HG02885 (cell line): Measurements from ENCODE around the gene ELFN2.
"Not testable (repeated sequence)": the region's sequence is repeated elsewhere in the genome, so short reads cannot be mapped to it uniquely, and the experiment has no call there.

ENCODE experiments used
- ATAC-seq: cut with Tn5 transposase; IDR thresholded peaks from one replicate; pipeline ENCODE4 v1.9.1; 2021; ENCODE audit warnings: mild to moderate bottlenecking; ENCODE audit not compliant: unreplicated experiment, poor library complexity

Gene ELFN2

DNA sequence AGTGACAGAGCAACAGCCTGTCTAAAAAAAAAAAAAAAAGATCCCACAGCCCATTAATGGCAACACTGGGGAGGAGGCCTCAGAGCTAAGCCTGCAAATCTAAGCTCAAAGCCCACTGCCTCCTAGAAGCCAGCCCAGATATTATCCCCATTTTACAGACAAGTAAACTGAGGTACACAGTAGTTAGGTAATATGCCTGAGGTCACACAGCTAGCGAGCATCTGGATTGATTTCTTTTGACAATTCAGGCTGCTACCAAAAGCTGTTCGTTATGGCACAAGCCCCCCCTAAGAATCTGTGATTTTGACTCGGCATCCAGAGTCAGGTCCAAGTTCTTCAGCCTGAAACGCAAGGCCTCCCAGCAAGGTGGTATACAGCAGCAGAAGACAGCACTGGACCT lies 13.7 kb downstream of the ELFN2 start:
- ATAC-seq = no peak

- ATAC-seq = no peak
Observed at GRCh38 chr22:37412495-37413250, 14.6 kb downstream of the ELFN2 start.

DNA sequence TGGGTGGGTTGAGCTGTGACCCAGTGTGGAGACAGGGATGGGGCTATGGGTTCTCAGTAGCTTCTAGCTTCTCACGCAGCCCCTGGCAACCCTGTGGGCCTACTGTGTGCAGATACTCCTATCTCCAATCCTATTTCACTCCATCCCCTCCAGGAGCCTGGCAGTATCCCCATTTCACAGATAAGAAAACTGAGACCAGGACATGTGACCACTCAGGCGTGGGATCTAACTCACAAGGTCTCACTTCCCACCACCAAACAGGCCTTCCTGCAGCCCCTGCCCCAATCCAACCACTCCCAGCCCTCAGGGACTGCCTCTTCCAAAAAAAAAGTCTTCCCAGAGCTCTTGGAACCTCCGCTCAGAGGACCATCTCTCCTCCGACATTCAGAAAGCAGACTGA lies 15.6 kb downstream of the ELFN2 start:
- no peak for ATAC-seq

- ATAC-seq = no peak
Observed at GRCh38 chr22:37410174-37411055, 16.9 kb downstream of the ELFN2 start.

- no peak for ATAC-seq
Observed at GRCh38 chr22:37409459-37410050, 17.7 kb downstream of the ELFN2 start.

- ATAC-seq = no peak
Observed at GRCh38 chr22:37409031-37409430, 18.2 kb downstream of the ELFN2 start.

- no peak for ATAC-seq
Observed at GRCh38 chr22:37407856-37408255, 19.4 kb downstream of the ELFN2 start.

DNA sequence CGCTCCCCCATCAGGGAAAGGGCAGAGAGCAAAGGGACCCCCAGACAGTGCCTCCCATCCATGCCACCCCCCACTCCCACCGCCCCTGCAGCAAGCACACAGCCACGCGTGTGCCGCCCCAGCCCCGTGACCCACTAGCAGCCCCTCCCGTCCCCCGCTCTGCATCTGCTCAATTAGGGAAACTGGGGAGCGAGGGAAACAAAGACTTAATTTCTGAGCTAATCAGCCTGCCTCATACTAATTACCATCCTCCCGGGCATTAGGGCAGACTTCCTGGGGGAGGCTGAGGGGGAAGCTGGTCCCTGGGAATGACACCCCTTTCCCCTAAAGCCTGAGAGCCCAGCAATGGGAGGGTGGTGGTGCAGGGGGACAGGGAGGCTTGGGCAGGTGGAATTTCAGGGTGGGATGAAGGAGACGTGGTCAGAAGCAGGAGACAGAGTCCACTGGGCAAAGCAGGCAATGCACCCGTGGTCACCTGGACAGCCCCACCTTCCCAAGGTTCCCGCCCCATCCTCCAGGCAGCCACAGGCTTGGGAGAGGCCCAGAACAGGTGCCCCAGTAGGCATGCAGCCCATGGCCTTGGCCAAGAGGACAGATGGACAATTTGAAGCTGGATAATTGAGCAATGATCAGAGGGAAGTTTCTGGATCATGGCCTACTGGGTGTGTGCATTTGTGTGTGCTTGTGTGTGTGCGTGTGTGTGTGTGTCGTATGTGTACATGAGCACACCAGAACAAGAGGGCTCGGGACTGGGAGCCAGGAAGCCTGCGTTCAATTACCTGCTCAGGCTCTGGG lies 20.6 kb downstream of the ELFN2 start:
- ATAC-seq = no peak

DNA sequence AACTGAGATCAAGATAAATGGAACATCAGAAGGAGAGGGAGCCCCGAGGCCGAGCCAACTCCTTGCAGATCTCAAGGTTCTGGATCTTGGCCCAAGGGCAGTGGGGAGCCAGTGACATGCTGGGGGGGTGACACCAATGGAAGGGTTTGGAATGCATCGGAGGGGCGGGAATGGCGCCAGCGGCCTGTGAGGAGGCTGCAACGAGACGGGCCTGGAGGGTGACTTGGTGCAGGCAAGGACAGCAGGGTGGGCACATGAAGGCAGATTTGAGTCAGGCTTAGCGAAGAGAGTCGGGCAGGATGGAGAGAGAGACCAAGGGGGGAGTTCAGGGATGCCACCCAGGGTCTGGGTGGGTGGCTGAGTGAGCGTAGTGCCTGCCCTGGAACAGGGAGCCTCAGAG lies 23.2 kb downstream of the ELFN2 start:
- ATAC-seq = no peak

- ATAC-seq = no peak
Observed at GRCh38 chr22:37403267-37403960, 23.9 kb downstream of the ELFN2 start.

DNA sequence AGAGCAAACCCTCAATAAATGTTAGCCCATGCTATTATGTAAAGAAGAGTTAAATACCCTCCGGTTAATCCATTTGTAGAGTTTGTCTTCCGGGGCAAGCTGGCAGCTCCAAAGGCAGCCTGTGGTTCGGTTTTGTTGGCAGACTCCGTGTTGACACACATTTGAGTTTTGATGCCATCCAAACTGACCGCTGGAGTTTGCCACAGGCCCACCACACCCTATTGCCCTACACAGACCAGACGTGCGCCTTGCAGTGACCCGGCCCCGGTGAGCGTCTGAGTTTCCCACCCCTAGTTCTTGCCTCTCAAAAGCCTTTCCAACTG lies 25.1 kb downstream of the ELFN2 start:
- no peak for ATAC-seq

DNA sequence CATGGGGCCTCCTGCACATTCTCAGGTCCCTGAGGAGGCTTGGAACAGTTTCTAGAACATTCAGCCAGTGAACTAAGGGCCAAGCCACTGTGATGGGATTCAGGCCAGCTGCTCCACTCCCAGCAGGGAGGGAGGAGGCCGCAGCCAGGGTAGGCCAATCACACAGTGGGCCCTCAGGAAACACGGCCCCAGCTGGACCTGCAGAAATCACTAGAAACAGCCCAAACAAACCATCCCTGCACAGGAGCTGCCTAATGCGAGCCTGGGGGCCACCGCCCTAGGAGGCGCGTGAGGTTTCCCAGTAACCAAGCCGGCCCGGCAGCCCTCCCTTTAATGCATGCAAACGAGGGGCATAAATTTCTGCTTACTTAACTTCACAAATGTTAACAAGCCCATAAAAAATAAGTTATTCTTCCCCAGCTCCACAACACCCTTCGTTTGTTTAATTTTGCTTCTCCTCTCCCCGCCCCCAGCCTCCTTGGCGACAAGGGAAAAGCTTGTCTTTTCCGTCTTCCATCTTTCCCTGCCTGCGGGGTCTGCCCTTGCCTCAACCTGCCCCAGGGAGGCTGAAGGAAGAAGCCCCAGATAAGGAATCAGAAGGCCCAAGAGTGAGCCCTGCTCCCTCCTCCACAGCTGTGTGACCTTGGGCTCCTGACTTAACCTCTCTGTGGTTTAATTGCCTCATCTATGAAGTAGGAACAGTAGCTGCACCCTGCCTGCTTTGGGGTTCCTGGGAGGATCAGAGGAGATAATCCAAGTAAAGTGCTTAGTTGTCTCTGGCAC lies 25.7 kb downstream of the ELFN2 start:
- no peak for ATAC-seq

DNA sequence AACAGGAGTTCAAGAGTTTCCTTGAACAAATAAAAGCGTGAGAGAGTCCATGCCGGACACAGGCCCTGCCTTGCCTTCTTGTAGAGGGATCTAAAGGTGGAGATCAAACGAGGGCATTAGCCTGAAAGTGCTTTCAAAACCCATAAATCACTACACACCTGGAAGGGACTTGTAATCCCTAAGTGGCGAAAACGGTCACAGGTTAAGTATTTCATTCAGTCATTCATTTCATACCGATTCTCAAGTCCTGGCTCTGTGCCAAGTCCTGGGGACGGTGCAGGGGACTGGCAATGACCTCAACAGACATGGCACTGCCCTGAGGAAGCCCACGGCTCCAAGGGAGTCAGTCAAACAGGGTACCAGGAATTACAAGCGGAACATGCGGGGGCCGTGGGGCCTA lies 26.6 kb downstream of the ELFN2 start:
- ATAC-seq = no peak

DNA sequence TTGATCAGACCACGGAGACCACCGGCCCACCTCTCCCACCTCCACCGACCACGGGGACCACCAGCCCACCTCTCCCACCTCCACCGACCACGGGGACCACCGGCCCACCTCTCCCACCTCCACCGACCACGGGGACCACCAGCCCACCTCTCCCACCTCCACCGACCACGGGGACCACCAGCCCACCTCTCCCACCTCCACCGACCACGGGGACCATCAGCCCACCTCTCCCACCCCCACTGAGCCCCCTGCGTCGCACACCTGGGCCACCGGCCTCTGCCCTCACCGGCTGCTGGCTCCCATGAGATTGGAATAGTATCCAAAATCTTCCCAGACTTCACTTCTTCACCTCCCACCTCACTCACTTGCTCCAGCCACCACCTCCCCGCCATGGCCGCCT lies 27.8 kb downstream of the ELFN2 start:
- ATAC-seq = not testable (repeated sequence)

GRCh38 chr22:37397226-37397625 lies 30.1 kb downstream of the ELFN2 start:
- ATAC-seq = no peak

GRCh38 chr22:37396488-37397084 lies 30.7 kb downstream of the ELFN2 start:
- ATAC-seq = no peak

GRCh38 chr22:37394341-37394740 lies 32.9 kb downstream of the ELFN2 start:
- no peak for ATAC-seq

DNA sequence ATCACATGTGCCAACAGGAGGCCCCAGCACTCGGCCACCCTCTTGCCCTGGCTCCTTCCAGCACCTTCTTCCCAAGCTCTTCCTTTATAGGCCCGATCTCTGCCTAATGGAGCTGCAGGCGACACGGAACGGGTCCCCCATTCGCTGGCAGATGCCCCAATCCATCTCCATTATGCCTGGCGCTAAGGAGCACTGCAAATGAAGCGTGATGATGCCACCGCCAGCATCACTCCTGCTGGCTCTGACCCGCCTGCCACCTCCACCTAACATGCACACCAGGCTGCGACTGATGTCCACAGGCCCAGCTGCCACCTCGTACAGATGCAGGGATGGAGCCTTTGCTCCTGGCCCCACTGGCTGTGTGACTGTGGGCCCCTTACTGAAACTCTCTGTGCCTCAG lies 33.5 kb downstream of the ELFN2 start:
- ATAC-seq = no peak
